Tibial nerve (tissue), 4 donors: ENCODE measurements around the gene RAB27B. TPM values are rescaled to one million over a fixed set of nuclear protein-coding genes. Genes with fewer than 3 reads are reported as not detected.
A peak's percentile ranks its signal among the peaks of the same experiment; 100 is the strongest.

Experiments used
- DNase-seq, 2 donors: peaks; one replicate each; pipeline ENCODE4 v3.0.0-alpha.2; 2019; ENCODE audit warnings: low spot score in 2 of 2
- H3K27ac ChIP-seq, 4 donors: fragments of 200-600 bp; sonication (generic) in 3 of 4; one replicate each; pipeline ENCODE4 v1.5.1; 2017 to 2019; ENCODE audit warnings: mild to moderate bottlenecking in 1 of 4
- H3K27me3 ChIP-seq, 2 donors: fragments of 200-600 bp; sonication (generic) in 1 of 2; one replicate each; pipeline versions ENCODE4 v1.5.1 to v1.6.0; 2017 to 2019
- H3K36me3 ChIP-seq, 3 donors: fragments of 200-600 bp; sonication (generic); one replicate each; pipeline ENCODE4 v1.5.1; 2018 to 2019
- H3K4me1 ChIP-seq, 4 donors: fragments of 200-600 bp; sonication (generic) in 3 of 4; one replicate each; pipeline ENCODE4 v1.5.1; 2017 to 2019
- H3K4me3 ChIP-seq, 4 donors: fragments of 200-600 bp; sonication (generic) in 3 of 4; one replicate each; pipeline ENCODE4 v1.5.1; 2017 to 2019; ENCODE audit warnings: mild to moderate bottlenecking in 1 of 4, moderate library complexity in 1 of 4
- H3K9me3 ChIP-seq, 4 donors: fragments of 200-600 bp; sonication (generic) in 3 of 4; one replicate each; pipeline ENCODE4 v1.5.1; 2017 to 2019
- EP300 ChIP-seq, 2 donors: sonication (generic); formaldehyde crosslinking; IDR thresholded peaks; one replicate each; pipeline ENCODE4 v1.6.1; 2017; ENCODE audit warnings: antibody characterized with exemption in 2 of 2, mild to moderate bottlenecking in 1 of 2
- POLR2A ChIP-seq, 2 donors: fragments of 450-650 bp; IDR thresholded peaks; one replicate each; pipeline ENCODE4 v1.6.1; 2017; ENCODE audit warnings: antibody characterized with exemption in 2 of 2, mild to moderate bottlenecking in 2 of 2, moderate library complexity in 2 of 2
- WGBS, 2 donors: methylation state at CpG; one replicate each; pipeline ENCODE4 v1.1.5; 2018; 5-methylcytosine and 5-hydroxymethylcytosine counted together
- total RNA-seq, 4 donors: library from RNA; depleted of rRNA; stranded (reverse); fragments of >200 nt; gene quantifications; one replicate each; pipeline ENCODE4 v1.1.0, GENCODE V29; 2016
- TF ChIP-seq, protein P1 (sequence below), 5 experiments: fragments of 200-600 bp in 3 of 5; fragments of 450-650 bp in 2 of 5; sonication (generic) in 3 of 5; IDR thresholded peaks; one replicate each; pipeline ENCODE4 v1.5.1; 2016 to 2019; ENCODE audit warnings: antibody characterized with exemption in 5 of 5, mild to moderate bottlenecking in 3 of 5, moderate library complexity in 2 of 5

The RAB27B gene
- total RNA-seq, 4 donors from 2014 or later, result under 0.01 to 0.22 TPM; not detected in 2

DNA sequence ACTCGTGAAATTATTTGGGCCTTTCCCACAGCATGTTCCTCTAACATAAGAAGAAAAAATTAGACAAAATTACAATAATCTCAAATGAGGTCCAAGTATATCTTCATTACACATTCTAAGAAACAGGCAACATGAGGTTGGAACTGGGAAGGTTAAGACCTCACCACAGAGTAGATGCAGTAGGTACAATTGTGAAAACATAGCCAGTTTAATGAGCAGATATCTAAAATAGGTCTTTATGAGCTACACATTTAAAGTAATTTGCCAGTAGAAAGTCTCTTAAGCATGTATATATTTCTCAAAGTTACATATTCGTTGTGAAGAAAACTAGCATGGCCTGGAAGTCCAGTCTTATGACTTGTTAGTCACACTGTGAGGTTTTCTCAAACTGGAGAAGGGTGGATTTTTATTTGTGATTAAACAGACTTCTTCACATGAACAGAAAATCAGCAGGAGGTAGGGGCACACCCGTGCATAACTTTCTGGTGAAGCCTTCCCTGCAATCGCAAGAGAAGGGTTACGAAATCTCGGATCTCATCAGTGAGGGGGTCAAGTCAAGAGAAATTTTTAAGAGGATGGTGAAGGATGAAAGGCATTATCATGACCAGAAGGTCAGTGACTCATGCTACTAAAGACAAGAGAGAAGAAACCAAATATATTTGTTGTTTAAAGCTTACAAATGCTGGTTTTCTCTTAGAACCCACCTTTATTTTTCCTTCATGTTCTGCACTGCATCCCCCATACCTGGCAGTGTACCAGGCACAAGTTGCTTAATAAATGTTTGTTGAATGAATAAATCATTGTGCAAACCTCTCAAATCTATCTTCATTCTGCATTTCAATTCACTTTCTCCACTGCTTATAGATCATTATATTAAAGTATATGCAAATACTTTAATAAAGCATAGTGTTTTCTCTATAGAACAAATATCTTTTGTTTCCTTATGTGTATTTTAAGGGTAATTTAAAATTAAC, 5.1 kb upstream of the RAB27B start:
- no peak overlapping the region for H3K27ac ChIP-seq
- H3K36me3 ChIP-seq, result no peaks in the 10 kb centered on the region
- H3K4me1 ChIP-seq, result peaks cover 0 to 5% (median 0%) of the 10 kb centered on the region in 4 donors
- 78 to 81% methylated on average over 6 of the region's 6 CpGs for WGBS, 2 donors
- TF ChIP-seq EP300 (IDR thresholded peaks at IDR 0.05) (no peak), POLR2A (IDR thresholded peaks at IDR 0.05) (no peak)
- TF ChIP-seq, protein P1, sequence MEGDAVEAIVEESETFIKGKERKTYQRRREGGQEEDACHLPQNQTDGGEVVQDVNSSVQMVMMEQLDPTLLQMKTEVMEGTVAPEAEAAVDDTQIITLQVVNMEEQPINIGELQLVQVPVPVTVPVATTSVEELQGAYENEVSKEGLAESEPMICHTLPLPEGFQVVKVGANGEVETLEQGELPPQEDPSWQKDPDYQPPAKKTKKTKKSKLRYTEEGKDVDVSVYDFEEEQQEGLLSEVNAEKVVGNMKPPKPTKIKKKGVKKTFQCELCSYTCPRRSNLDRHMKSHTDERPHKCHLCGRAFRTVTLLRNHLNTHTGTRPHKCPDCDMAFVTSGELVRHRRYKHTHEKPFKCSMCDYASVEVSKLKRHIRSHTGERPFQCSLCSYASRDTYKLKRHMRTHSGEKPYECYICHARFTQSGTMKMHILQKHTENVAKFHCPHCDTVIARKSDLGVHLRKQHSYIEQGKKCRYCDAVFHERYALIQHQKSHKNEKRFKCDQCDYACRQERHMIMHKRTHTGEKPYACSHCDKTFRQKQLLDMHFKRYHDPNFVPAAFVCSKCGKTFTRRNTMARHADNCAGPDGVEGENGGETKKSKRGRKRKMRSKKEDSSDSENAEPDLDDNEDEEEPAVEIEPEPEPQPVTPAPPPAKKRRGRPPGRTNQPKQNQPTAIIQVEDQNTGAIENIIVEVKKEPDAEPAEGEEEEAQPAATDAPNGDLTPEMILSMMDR (IDR thresholded peaks at IDR 0.05), result no peak
- H3K4me3 ChIP-seq, result no peak overlapping the region
- no peak for DNase-seq
- no peaks in the 10 kb centered on the region for H3K27me3 ChIP-seq
- no peaks in the 10 kb centered on the region for H3K9me3 ChIP-seq

DNA sequence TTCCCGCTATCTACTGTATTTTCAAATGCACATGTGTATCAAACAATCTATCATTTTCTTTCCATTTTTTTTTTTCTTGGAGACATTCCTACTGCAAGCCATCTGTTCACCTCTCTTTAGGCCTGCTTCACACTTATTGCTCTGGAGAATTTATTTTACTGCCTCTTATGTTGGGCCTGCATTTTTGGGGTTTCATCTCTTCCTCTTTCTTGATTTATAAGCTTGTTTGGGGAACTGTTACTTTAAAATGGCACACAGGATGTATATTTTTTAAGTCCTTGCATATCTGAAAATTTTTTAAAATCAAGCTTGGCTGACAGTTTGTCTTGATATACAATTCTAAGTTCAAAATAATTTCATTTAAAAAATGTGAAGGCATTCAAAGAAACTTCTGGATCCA, 3.5 kb upstream of the RAB27B start:
- H3K4me3 ChIP-seq, result no peak overlapping the region
- WGBS, 2 donors, result 93 to 100% methylated on average over 1 of the region's 1 CpG
- TF ChIP-seq EP300 (IDR thresholded peaks at IDR 0.05) (no peak), POLR2A (IDR thresholded peaks at IDR 0.05) (no peak)
- TF ChIP-seq, protein P1 (IDR thresholded peaks at IDR 0.05), result no peak
- H3K36me3 ChIP-seq, result no peaks in the 10 kb centered on the region
- no peak overlapping the region for H3K27ac ChIP-seq
- H3K27me3 ChIP-seq, result no peaks in the 10 kb centered on the region
- DNase-seq, result no peak
- peaks cover 0 to 15% (median 0%) of the 10 kb centered on the region in 4 donors for H3K4me1 ChIP-seq
- no peaks in the 10 kb centered on the region for H3K9me3 ChIP-seq

DNA sequence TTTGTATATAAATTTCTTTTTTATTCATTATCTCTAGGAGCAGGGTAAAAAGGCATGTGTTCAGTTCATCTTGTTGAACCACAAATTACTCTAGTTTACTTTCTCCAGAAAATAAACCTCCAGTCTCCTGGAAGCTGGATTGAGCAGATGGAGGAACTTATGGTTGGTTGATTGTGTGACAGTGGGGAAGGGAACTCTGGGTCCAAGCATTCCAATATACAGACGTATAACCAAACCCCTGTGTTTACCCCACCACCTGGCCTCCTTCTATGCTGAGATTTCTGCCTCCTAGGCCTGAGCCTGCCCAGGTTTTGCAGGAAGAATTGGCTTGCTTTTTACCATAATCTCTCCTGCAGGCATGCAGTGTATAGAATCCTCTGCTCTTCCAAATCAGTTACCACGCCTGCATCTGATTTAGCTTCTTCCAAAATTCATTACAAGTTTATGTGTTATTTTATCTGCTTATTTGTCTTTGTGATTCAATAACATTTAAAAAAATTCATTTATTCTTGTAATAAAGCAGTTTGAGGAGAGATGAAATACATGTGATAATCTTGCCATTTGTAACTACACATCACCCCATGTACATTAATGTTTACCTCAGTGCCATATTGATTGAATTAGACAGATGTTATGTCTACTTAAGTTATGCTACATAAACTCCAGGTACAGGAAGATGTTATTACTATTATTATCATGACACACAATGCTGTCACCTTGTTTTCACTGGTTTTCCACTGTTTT, 2.5 kb upstream of the RAB27B start:
- H3K4me1 ChIP-seq, result peaks cover 0 to 15% (median 0%) of the 10 kb centered on the region in 4 donors
- TF ChIP-seq, protein P1 (IDR thresholded peaks at IDR 0.05), result no peak
- no peak for TF ChIP-seq POLR2A (IDR thresholded peaks at IDR 0.05)
- TF ChIP-seq EP300 (IDR thresholded peaks at IDR 0.05), result no peak
- 83 to 84% methylated on average over 2 of the region's 2 CpGs for WGBS, 2 donors
- no peaks in the 10 kb centered on the region for H3K9me3 ChIP-seq
- no peak overlapping the region for H3K4me3 ChIP-seq
- DNase-seq, result no peak
- H3K27ac ChIP-seq, result no peak overlapping the region
- no peaks in the 10 kb centered on the region for H3K36me3 ChIP-seq
- no peaks in the 10 kb centered on the region for H3K27me3 ChIP-seq

DNA sequence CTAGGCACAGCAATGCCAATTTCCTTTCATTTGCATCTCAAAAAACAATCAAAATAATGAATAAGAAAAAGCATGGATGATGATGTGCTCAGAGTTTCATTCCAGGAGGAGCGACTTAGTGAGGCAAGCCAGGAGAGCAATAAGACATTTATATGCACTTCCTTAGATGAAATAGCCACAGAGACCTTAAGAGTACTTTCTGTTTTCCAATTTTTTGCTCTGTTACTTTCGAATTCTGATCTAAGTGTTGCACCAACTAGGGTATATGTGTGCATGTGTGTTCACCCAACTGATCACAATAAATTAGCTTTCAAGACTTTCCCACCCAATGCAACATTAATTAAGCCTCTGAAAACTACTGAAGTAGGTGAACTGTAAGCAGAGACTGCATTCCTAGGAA, 709 bp downstream of the RAB27B start:
- no peak for DNase-seq
- Histone ChIP-seq H3K4me3 (peak overlapping the region in 3 of 4 donors; percentile 42 to 49 (median 46)), H3K27me3 (no peaks in the 10 kb centered on the region), H3K4me1 (peaks cover 0 to 15% (median 0%) of the 10 kb centered on the region in 4 donors), H3K36me3 (no peaks in the 10 kb centered on the region), H3K27ac (no peak overlapping the region), H3K9me3 (no peaks in the 10 kb centered on the region)
- WGBS, 2 donors, result 33 to 36% methylated on average over 2 of the region's 2 CpGs
- TF ChIP-seq EP300 (IDR thresholded peaks at IDR 0.05) (no peak), POLR2A (IDR thresholded peaks at IDR 0.05) (no peak)
- TF ChIP-seq, protein P1 (IDR thresholded peaks at IDR 0.05), result no peak
